A549 (cell line): ENCODE data around the gene ADORA1.

ENCODE experiments used
- CHD4 ChIP-seq: fragments of 200-600 bp; sonication (generic); IDR thresholded peaks from 2 replicates; pipeline ENCODE4 v1.6.1; 2016; ENCODE audit warnings: antibody characterized with exemption, mild to moderate bottlenecking, borderline replicate concordance
- EP300 ChIP-seq, 2 experiments: fragments of >200 bp; sonication (Bioruptor Twin); formaldehyde crosslinking; IDR thresholded peaks; 2 replicates in 1 of 2; 3 replicates in 1 of 2; pipeline ENCODE4 v1.6.1; 2016 to 2017
- POLR2A ChIP-seq: IDR thresholded peaks from 2 replicates; pipeline ENCODE4 v1.6.1; 2012; ENCODE audit warnings: mild to moderate bottlenecking, low read length
- RAD21 ChIP-seq, 2 experiments: fragments of >200 bp in 1 of 2; sonication (Bioruptor Twin) in 1 of 2; formaldehyde crosslinking in 1 of 2; IDR thresholded peaks in 1 of 2; conservative IDR thresholded peaks in 1 of 2; 2 replicates in 1 of 2; 3 replicates in 1 of 2; pipeline ENCODE4 v1.6.1; 2012 to 2018; ENCODE audit warnings: inconsistent platforms in 1 of 2
- RFX5 ChIP-seq: fragments of 450-650 bp; IDR thresholded peaks from 2 replicates; pipeline ENCODE4 v1.7.1; 2014; ENCODE audit warnings: antibody characterized with exemption, mild to moderate bottlenecking, moderate library complexity
- TF ChIP-seq, protein P1 (sequence below): IDR thresholded peaks from 2 replicates; pipeline ENCODE4 v1.6.1; 2012
- TF ChIP-seq, protein P2 (sequence below): fragments of >200 bp; sonication (Bioruptor Twin); formaldehyde crosslinking; IDR thresholded peaks from 3 replicates; pipeline ENCODE4 v1.5.1; 2016

DNA sequence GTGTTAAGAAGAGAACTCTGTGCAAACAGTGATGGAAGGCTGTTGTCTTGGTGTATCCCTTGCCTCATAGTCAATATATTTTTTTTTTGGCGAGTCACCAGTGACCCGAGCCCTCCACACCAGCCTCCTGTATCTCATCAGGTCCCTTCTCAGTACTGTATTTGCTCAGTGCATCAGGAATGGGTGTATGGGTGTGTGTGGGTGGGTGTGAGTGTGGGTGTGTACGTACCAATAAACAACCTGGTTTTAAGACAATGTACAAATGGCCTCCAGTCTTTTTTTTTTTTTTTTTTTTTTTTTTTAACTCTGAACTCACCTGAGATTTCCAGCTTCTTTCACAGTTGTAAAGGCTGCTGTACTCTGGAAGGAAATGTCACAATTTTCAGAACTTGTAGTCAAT lies 49.0 kb upstream of the ADORA1 start:
- no peak for TF ChIP-seq EP300 (IDR thresholded peaks at IDR 0.05)
- no peak for TF ChIP-seq POLR2A
- TF ChIP-seq, protein P1, sequence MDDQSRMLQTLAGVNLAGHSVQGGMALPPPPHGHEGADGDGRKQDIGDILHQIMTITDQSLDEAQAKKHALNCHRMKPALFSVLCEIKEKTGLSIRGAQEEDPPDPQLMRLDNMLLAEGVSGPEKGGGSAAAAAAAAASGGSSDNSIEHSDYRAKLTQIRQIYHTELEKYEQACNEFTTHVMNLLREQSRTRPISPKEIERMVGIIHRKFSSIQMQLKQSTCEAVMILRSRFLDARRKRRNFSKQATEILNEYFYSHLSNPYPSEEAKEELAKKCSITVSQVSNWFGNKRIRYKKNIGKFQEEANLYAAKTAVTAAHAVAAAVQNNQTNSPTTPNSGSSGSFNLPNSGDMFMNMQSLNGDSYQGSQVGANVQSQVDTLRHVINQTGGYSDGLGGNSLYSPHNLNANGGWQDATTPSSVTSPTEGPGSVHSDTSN: no peak
- no peak for TF ChIP-seq RFX5
- TF ChIP-seq, protein P2, sequence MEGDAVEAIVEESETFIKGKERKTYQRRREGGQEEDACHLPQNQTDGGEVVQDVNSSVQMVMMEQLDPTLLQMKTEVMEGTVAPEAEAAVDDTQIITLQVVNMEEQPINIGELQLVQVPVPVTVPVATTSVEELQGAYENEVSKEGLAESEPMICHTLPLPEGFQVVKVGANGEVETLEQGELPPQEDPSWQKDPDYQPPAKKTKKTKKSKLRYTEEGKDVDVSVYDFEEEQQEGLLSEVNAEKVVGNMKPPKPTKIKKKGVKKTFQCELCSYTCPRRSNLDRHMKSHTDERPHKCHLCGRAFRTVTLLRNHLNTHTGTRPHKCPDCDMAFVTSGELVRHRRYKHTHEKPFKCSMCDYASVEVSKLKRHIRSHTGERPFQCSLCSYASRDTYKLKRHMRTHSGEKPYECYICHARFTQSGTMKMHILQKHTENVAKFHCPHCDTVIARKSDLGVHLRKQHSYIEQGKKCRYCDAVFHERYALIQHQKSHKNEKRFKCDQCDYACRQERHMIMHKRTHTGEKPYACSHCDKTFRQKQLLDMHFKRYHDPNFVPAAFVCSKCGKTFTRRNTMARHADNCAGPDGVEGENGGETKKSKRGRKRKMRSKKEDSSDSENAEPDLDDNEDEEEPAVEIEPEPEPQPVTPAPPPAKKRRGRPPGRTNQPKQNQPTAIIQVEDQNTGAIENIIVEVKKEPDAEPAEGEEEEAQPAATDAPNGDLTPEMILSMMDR: no peak
- no peak for TF ChIP-seq RAD21 (conservative IDR thresholded peaks at IDR 0.05 in 1 of 2, IDR thresholded peaks at IDR 0.05 in 1 of 2)
- TF ChIP-seq CHD4: no peak
